ENCODE results near the gene DNAH14. TPM values are rescaled to one million over a fixed set of nuclear protein-coding genes. Genes with fewer than 3 reads are reported as not detected.

Gene DNAH14
- total and polyA plus RNA-seq, 9 of the 15 experiments (the other 6 are each of a cell fraction or from before 2014, with no cell fraction given), result 58.4 to 142 (median 98.4) TPM

GRCh38 chr1:225156254-225156653 lies 226.8 kb downstream of the DNAH14 start:
- Histone ChIP-seq H3K9me1 (ENCODE audit: control insufficient read depth, insufficient read depth, low read length) (no peaks in the 10 kb centered on the region), H3K27ac (ENCODE audit: extremely low read depth, low read depth, low read length) (no peak overlapping the region), H3K9ac (ENCODE audit: insufficient read depth in 1 of 2, low read depth in 2 of 2, low read length in 2 of 2) (no peak overlapping the region), H3K4me2 (ENCODE audit: insufficient read depth, low read length) (no peak overlapping the region), H3K4me3 (no peak overlapping the region), H3K27me3 (ENCODE audit: control insufficient read depth in 2 of 2, insufficient read depth in 2 of 2, low read length in 2 of 2) (no peaks in the 10 kb centered on the region), H3K36me3 (ENCODE audit: control insufficient read depth, insufficient read depth, low read length) (no peaks in the 10 kb centered on the region), H3K4me1 (replicated peaks in 1 of 2; ENCODE audit: control insufficient read depth in 2 of 2, insufficient read depth in 2 of 2, low read length in 2 of 2) (no peaks in the 10 kb centered on the region), H3K79me2 (ENCODE audit: control insufficient read depth, insufficient read depth, low read length) (no peaks in the 10 kb centered on the region), H3K9me3 (replicated peaks; ENCODE audit: control insufficient read depth, insufficient read depth, low read depth, low read length) (no peaks in the 10 kb centered on the region), H2AFZ (ENCODE audit: low read depth, low read length) (no peak overlapping the region), H4K20me1 (replicated peaks; ENCODE audit: control insufficient read depth, insufficient read depth, low read length) (no peaks in the 10 kb centered on the region)
- intact Hi-C loops (cut with micrococcal nuclease), result no loop called here
- POLR2A ChIA-PET, result no interaction called here
- in situ Hi-C loops (cut with MboI), result no loop called here
- CTCF ChIA-PET (ENCODE audit: low intra/inter-chr PET ratio), result no interaction called here
- DNase-seq (ENCODE audit: extremely low read depth in 1 of 4, low spot score in 3 of 4), result no peak
- ATAC-seq, result no peak
- WGBS (ENCODE audit: insufficient coverage, low coverage, missing lambda C conversion rate), result 7% methylated on average over 3 of the region's 3 CpGs
- no peak for FAIRE-seq
- BruUV-seq (replicated peaks), result no TSS peak
- TF ChIP-seq CBX5 (IDR thresholded peaks at IDR 0.05; ENCODE audit: borderline replicate concordance, low read depth) (no peak), SMAD2 (IDR thresholded peaks at IDR 0.05; ENCODE audit: low read depth, low read length) (no peak), ZMIZ1 (IDR thresholded peaks at IDR 0.05; ENCODE audit: low read depth in 2 of 2, low read length in 2 of 2) (no peak), TAF1 (IDR thresholded peaks at IDR 0.05; ENCODE audit: control insufficient read depth, extremely low read depth, insufficient read depth, low read length, severe bottlenecking) (no peak), MEF2A (IDR thresholded peaks at IDR 0.05; ENCODE audit: control insufficient read depth, low read depth, low read length) (no peak), BCOR (IDR thresholded peaks at IDR 0.05) (no peak), ATF3 (IDR thresholded peaks at IDR 0.05) (no peak), ATF3 (CRISPR knock-in tag; conservative IDR thresholded peaks at IDR 0.05) (no peak), CBX3 (IDR thresholded peaks at IDR 0.05; ENCODE audit: borderline replicate concordance in 1 of 2, low read length in 2 of 2) (no peak), MLX (CRISPR knock-in tag; conservative IDR thresholded peaks at IDR 0.05) (no peak), ZNF695 (CRISPR knock-in tag; IDR thresholded peaks at IDR 0.05) (no peak), SMAD4 (CRISPR knock-in tag; conservative IDR thresholded peaks at IDR 0.05) (no peak), FOXJ3 (CRISPR knock-in tag; IDR thresholded peaks at IDR 0.05) (no peak), AFF1 (IDR thresholded peaks at IDR 0.05; ENCODE audit: low read depth in 1 of 2, partially characterized antibody in 2 of 2) (no peak)

All from K562 (cell line).